ENCODE data around the gene LYRM2.

- no peak for TF ChIP-seq CTCF (IDR thresholded peaks at IDR 0.05)
- TF ChIP-seq EP300 (IDR thresholded peaks at IDR 0.05), result no peak
- TF ChIP-seq POLR2A (IDR thresholded peaks at IDR 0.05), result no peak
Measured at GRCh38 chr6:89649682-89650081, 11.1 kb upstream of the LYRM2 start.

Data from tibial nerve (tissue), 4 donors.